Measurements from ENCODE around the gene CHD5.
A peak's percentile ranks its signal among the peaks of the same experiment; 100 is the strongest.
"Not testable (repeated sequence)": the region's sequence is repeated elsewhere in the genome, so short reads cannot be mapped to it uniquely, and the experiment has no call there.

Gene CHD5

GRCh38 chr1:6180268-6180706 lies at the start of gene CHD5:
Gene CHD5, minus strand, starts transcription at chr1:6180321. Its CDS starts 298 bp downstream, at chr1:6180023.
- peak; percentile 74 for FAIRE-seq

DNA sequence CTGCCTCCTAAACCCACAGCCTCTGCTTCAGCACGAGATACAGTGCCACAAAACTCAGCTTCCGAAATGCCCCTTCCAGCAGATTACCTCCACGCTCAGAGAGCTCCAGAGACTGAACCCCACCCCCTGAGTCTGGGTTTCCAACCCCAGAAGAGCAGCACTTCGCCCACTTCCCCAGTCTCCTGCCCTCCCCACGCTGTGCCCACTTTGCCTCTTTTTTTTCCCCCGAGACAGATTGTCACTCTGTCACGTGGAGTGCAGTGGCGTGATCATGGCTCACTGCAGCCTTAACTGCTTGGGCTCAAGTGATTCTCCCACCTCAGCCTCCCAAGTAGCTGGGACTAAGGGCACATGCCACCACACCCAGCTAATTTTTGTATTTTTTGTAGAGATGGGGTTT lies 45.5 kb upstream of the CHD5 start:
- no peak for FAIRE-seq
- no peak for DNase-seq (ENCODE audit: insufficient read length, low spot score)

More at GRCh38 chr1:6180268-6180706, at the start of gene CHD5:
- DNase-seq (ENCODE audit: insufficient read length, low spot score): no peak

GRCh38 chr1:6224718-6225117 lies 44.6 kb upstream of the CHD5 start:
- no peak for FAIRE-seq
- peak; percentile 27 for DNase-seq (ENCODE audit: insufficient read length, low spot score)

DNA sequence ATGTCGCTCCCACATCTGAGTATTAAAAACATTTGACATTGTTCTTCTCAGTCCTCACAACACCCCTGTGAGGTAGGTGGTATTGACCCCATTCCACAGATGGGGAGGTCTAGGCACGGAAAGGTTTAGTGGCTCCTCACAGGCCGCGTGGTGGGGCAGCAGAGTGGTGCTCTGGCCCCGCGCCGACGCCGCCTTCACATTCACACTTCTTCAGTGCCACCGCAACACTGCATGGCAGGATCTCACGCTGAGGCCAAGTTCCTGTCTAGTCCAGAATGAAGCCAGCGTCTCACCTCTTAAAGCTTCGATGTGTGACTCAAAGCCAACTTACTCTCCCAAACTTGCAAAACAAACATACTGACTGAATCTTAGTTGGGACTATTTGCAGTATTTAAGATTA lies 43.5 kb upstream of the CHD5 start:
- FAIRE-seq (no peak), DNase-seq (ENCODE audit: insufficient read length, low spot score) (no peak)

DNA sequence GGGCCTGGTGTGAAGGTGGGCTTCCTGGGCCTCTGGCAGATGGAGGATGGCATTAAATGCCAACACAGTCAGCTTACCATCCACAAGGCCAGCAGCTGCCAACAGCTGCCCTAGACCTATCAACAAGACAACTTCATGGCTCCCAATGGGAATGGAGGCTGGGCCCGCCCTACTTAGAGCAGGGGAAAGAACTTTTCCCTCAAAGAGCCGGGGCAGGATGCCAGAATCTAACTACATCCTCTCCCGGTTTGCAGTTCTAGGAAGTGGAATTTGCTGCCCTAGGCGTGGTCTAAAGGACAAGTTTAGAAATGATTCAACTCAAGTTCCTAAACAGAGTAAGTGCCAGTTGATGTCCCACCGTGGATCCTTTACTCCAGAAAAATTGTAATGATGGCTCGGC lies 42.5 kb upstream of the CHD5 start:
- no peak for FAIRE-seq

GRCh38 chr1:6221210-6221784 lies 41.2 kb upstream of the CHD5 start:
- DNase-seq (ENCODE audit: insufficient read length, low spot score) (no peak), FAIRE-seq (no peak)

More for the DNA sequence above, 42.5 kb upstream of the CHD5 start:
- DNase-seq (ENCODE audit: insufficient read length, low spot score): no peak

DNA sequence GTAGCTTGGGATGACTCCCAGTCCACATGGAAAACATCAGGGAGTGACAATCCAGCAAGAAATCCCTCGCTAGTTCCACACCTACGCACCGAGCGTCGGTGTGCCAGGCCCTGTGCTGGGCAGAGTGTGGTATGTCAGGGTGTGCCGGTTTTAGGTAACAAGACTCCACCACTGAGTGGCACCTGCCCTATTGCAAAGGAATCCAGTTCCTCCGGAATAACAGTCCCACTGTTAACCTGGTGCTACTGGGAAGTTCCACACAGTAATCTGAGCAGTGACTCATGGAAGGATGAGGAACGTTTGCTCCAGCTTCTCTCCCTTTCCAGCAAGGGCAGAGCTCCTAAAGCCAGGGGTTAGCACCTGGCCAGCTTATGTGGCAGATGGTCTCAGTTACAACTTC lies 40.1 kb upstream of the CHD5 start:
- FAIRE-seq: no peak
- DNase-seq (ENCODE audit: insufficient read length, low spot score): no peak

- FAIRE-seq: not testable (repeated sequence)
Measured at GRCh38 chr1:6219641-6220040, 39.5 kb upstream of the CHD5 start.

DNA sequence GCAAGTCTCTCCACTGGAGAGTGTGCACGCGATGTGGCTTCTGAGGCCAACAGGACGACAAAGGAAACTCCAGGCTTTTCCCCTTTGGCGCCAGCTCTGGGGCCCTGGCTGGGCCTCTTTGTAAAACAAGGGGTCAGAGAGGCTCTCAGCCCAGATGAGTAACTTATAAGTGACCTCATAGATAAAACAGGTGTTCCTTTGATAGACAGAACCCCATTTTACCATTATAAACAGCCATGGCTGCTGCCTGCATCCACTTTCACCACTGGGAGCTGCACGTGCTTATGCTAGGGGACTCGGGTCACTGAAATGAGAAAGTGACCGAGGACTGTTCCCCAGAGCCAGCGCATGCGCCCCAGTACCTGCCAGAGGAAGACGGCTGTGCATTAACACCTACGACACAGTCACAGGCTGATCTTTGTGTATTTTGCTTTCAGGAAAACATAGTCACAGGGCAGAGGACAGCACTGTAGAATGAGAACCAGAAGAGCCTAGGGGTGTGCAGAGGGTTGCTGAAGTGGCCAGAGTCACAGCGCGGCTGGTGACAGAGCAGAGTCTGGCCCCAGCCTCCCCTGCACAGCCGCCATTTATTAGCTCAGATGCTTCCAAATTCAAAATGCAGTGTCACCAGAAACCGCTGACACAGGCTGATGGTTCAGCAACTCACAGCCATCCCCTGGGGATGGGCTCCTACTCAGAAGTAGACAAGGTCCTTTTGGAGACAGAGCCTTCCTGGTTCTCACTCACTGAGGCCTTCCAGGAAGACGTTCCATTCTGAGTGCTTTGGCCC lies 38.4 kb upstream of the CHD5 start:
- FAIRE-seq: no peak
- DNase-seq (ENCODE audit: insufficient read length, low spot score): no peak

More at GRCh38 chr1:6219641-6220040, 39.5 kb upstream of the CHD5 start:
- DNase-seq (ENCODE audit: insufficient read length, low spot score): not testable (repeated sequence)

GRCh38 chr1:6212193-6212959 lies 32.3 kb upstream of the CHD5 start:
- FAIRE-seq: no peak
- no peak for DNase-seq (ENCODE audit: insufficient read length, low spot score)

GRCh38 chr1:6211731-6212130 lies 31.6 kb upstream of the CHD5 start:
- FAIRE-seq: no peak
- no peak for DNase-seq (ENCODE audit: insufficient read length, low spot score)

DNA sequence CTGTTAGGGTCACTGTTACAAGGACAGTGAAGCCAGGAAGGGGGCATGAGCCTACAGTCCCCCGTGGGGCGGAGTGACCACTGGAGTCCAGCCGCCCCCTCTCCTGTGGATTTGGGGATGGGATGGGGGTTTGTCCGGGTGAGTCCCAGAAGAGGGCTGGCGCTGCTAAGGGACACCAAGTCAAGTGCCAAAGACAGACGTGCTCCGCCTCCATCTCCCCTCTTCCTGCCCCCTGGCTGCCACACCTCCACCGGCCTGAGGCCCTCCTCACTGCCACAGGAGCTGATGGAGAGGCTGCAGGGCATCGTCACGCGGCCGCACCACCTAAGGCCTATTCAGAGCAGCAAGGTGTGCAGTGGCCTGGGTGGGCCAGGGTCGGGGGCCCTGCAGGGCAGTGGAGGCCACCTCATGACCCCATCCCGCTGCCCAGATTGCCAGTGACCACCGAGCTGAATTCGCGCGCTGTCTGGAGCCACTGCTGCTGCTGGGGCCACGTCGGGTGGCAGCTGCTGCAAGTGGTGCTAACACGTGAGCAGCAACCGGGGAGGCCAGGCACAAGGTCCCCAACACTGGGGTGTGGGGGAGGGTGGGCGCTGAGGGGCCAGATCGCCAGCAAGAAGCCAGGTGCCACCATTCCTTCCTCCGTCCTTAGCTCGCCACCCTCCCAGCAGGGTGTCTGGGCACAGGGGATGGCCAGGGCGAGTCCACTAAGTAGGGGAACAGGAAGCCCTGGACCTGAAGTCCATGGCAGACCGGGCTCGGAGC lies 30.7 kb upstream of the CHD5 start:
- DNase-seq (ENCODE audit: insufficient read length, low spot score): no peak
- no peak for FAIRE-seq

DNA sequence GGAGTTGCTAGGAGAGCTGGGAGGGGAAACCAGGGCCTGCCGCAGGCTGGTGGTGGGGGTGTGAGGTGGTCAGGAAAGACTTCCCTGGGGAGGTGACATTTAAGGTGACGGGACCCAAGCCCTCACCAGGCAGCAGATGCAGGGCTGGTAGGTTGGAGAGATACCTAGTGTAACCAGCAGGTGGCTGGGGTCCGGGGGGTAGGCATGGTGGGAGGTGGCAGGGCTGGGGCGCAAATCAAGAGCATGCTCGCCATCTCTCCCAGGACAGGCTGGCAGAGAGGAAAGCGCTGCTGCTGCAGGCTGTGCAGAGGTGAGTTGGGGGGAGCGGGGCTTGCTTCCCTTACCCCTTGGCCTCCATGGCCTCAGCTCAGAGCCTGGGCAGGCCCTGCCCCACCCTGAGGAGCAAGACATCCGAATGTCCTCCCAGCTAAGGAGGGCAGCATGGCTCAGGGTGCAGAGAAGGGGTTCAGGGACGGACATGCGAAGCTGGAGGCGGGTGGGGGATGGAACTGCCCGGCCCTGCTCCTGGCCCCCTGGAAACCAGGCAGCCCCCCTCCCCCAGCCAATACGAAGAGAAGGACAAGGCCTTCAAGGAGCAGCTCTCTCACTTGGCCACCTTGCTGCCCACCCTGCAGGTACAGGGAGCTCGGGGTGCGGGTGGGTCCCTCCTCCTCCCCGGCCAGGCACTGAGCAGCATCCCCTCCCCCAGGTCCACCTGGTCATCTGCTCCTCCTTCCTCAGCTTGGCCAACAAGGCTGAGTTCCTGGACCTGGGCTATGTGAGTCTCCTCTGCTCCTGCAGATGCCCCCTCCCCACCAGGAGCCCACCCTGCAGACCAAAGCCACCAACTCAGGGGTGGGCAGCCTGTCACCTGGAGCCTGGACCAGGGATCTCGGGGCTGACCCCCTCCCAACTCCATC lies 29.8 kb upstream of the CHD5 start:
- FAIRE-seq (no peak), DNase-seq (ENCODE audit: insufficient read length, low spot score) (no peak)

- no peak for FAIRE-seq
- DNase-seq (ENCODE audit: insufficient read length, low spot score): no peak
Measured at GRCh38 chr1:6208723-6209660, 28.9 kb upstream of the CHD5 start.

DNA sequence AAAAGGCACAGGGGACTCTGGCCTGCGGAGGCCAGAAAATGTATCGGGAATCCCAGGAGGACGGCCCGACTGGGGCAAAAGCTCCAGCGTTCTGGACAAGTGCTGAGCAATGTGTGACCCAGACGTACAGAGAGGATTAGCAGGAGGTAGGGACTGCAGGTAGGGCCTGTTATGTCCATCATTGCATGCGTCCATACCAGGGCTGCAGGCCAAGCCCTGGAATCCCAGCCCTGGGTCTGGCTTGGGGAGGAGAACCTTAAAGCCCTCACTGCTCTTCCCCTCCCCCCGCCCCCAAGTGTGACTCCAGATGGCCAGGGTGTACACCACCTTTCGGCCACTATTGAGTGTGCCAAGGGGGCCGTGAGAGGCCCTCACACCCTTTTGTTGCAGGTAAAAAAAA lies 27.8 kb upstream of the CHD5 start:
- DNase-seq (ENCODE audit: insufficient read length, low spot score): no peak
- FAIRE-seq: no peak

DNA sequence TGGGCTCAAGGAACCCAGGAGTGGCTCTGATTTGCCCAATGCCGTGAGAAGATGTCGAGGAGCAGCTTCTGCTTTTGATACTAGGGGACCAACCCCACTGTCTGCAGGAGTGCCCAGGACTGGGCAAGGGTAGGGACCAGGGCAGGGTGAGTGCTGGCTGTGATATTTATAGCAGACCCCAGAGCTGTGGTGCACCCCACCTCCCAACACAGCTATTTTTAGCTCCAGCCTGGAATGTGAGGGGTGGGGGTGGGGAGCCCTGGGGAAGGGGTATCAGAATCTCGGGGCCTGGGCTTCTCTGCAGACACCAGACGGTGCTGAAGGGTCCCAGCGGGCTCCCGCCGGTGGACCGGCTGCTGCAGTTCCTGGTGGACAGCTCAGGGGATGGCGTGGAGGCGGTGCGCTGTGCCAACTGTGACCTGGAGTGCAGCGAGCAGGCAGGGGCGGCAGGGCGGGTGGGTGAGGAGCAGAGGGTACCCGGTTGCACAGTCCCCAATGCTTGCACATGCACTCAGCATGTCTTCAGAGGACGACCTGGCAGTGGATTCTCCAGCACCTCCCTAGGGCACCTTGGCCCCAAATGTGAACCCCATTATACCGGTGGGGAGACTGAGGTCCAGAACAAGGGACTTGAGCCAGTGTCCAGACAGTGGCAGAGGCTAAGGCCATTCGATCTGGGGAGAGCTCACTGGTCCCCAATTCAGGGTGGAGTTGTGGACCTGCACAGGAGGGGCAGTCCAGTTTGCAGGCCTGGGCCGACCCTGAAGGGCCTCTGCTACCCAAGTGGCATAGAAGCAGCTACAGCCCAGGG lies 27.2 kb upstream of the CHD5 start:
- FAIRE-seq (no peak), DNase-seq (ENCODE audit: insufficient read length, low spot score) (no peak)

GRCh38 chr1:6206520-6206855 lies 26.4 kb upstream of the CHD5 start:
- FAIRE-seq: no peak
- DNase-seq (ENCODE audit: insufficient read length, low spot score): no peak

All from HTR-8/SVneo (cell line).